ENCODE results near the gene PSG6.

DNA sequence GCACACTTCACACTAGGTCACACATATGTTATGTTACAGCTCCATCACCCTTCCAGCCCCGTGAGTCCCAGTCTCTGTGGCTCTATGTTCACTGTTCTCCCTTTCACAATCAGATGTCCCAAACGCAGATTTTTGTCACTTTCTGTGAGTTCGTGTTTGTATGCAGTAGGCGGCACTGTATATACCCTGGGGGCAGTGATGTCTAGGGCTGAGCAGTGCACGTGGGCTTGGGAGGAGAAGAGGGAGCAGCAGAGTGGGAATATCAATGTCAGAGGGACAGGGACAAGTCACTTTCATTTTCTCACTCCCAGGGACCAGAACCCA, 60.2 kb downstream of the PSG6 start:
- TF ChIP-seq POLR2A (IDR thresholded peaks at IDR 0.05; ENCODE audit: low read length) (no peak), GATA1 (IDR thresholded peaks at IDR 0.05; ENCODE audit: low read depth, low read length) (no peak)

Data from erythroblast (primary cell).